Neural crest cell (in vitro differentiated cells): ENCODE measurements around the gene SBF2. TPM values are rescaled to one million over a fixed set of nuclear protein-coding genes. Genes with fewer than 3 reads are reported as not detected.

Experiments
- DNase-seq: peaks from one replicate; pipeline ENCODE4 v3.0.0; 2021; ENCODE audit warnings: low read depth, mixed read lengths, low spot score
- H3K27ac Mint-ChIP-seq: one replicate; pipeline ENCODE4 v1.8.0; 2021; ENCODE audit warnings: mild to moderate bottlenecking, mixed read lengths; ENCODE audit not compliant: unreplicated experiment
- H3K27me3 Mint-ChIP-seq: 2 replicates; pipeline ENCODE4 v1.8.0; 2021; ENCODE audit warnings: low read depth, mild to moderate bottlenecking, mixed read lengths
- H3K36me3 Mint-ChIP-seq: 2 replicates; pipeline ENCODE4 v1.8.0; 2021; ENCODE audit warnings: low read depth, mild to moderate bottlenecking, mixed read lengths
- H3K4me1 Mint-ChIP-seq: 2 replicates; pipeline ENCODE4 v1.8.0; 2021; ENCODE audit warnings: mixed read lengths
- H3K4me3 Mint-ChIP-seq: one replicate; pipeline ENCODE4 v1.8.0; 2021; ENCODE audit warnings: mild to moderate bottlenecking, mixed read lengths
- H3K9me3 Mint-ChIP-seq: 2 replicates; pipeline ENCODE4 v1.8.0; 2021; ENCODE audit warnings: mixed read lengths
- total RNA-seq: library from RNA; stranded (reverse); gene quantifications from 2 replicates; pipeline ENCODE4 v1.2.1, GENCODE V29; 2021
- TF ChIP-seq, protein P1 (sequence below): fragments of 200-600 bp; sonication (generic); conservative IDR thresholded peaks from 2 replicates; pipeline ENCODE4 v1.5.0; 2021; ENCODE audit warnings: antibody characterized with exemption, mild to moderate bottlenecking

The SBF2 gene
- total RNA-seq, 1 donor from 2014 or later: 30.2 TPM

DNA sequence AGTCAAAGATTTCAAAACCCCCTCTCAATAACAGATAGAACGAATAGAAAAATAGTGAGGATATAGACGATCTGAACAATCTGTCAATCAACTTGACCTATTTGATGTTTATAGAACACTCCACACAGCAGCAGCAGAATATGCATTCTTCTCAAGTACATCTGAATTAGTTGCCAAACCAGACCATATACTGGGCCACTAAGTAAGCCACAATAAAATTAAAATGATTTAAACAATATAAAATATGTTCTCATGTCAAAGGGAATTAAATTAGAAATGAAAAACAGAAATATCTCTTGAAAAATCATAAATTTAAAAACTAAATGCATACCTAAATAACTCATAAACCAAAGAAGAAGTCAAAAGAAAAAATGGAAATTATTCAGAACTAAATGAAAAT is 229.2 kb downstream of the SBF2 start:
- no peak overlapping the region for H3K4me3 Mint-ChIP-seq
- TF ChIP-seq, protein P1, sequence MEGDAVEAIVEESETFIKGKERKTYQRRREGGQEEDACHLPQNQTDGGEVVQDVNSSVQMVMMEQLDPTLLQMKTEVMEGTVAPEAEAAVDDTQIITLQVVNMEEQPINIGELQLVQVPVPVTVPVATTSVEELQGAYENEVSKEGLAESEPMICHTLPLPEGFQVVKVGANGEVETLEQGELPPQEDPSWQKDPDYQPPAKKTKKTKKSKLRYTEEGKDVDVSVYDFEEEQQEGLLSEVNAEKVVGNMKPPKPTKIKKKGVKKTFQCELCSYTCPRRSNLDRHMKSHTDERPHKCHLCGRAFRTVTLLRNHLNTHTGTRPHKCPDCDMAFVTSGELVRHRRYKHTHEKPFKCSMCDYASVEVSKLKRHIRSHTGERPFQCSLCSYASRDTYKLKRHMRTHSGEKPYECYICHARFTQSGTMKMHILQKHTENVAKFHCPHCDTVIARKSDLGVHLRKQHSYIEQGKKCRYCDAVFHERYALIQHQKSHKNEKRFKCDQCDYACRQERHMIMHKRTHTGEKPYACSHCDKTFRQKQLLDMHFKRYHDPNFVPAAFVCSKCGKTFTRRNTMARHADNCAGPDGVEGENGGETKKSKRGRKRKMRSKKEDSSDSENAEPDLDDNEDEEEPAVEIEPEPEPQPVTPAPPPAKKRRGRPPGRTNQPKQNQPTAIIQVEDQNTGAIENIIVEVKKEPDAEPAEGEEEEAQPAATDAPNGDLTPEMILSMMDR: no peak
- no peak for DNase-seq
- H3K4me1 Mint-ChIP-seq: no peaks in the 10 kb centered on the region
- no peaks in the 10 kb centered on the region for H3K27me3 Mint-ChIP-seq
- no peak overlapping the region for H3K27ac Mint-ChIP-seq
- H3K36me3 Mint-ChIP-seq: peaks cover 21% of the 10 kb centered on the region
- peaks cover 24% of the 10 kb centered on the region for H3K9me3 Mint-ChIP-seq

DNA sequence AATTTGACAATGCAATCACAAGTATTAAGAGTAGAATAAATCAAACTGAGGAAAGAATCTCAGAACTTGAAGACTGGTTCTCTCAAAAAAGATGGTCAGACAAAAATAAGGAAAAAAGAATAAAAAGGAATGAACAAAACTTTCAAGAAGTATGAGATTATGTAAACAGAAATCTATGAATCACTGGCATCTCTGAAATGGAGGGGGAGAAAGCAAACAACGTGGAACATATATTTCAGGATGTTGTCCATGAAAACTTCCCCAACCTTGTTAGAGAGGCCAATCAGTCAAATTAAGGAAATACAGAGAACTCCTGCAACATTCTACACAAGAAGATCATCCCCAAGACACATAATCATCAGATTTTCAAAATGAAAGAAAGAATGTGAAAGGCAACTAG is 235.7 kb downstream of the SBF2 start:
- no peak overlapping the region for H3K4me3 Mint-ChIP-seq
- peaks cover 47% of the 10 kb centered on the region for H3K9me3 Mint-ChIP-seq
- no peak for DNase-seq
- no peak overlapping the region for H3K27ac Mint-ChIP-seq
- peaks cover 51% of the 10 kb centered on the region for H3K36me3 Mint-ChIP-seq
- TF ChIP-seq, protein P1: no peak
- no peaks in the 10 kb centered on the region for H3K27me3 Mint-ChIP-seq
- H3K4me1 Mint-ChIP-seq: no peaks in the 10 kb centered on the region

DNA sequence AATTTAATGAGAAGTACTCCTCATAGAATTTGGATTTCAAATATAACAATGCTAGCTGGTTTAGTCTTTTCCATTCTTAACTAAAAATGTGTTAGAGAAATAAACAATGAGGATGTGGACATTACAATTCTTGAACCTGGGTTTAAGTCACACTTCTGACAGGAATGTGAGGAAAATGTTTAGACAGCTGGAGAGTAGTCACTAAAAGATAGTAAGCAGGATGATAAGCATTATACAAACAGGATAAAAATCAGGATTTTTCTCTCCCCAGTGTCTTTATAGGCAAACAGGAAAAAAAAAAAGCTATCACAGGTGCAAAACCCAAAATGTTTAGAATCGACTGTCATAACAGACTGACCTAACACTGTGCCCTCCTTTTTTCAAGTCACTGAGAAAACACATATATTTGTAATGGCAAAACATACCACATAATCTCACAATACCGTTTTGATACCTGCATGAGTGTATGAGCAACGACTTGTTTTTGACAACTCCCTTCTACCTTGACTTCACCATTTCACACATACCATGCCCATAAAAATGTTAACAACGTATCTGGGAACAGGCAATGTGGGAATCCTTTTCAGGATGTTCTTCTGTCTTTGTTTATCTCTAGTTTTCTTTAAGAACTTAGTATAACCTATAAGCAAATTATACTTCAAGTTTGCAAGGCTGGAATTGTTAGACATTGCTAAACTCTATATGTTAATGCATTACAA is 242.0 kb downstream of the SBF2 start:
- DNase-seq: no peak
- H3K27ac Mint-ChIP-seq: no peak overlapping the region
- H3K4me3 Mint-ChIP-seq: no peak overlapping the region
- TF ChIP-seq, protein P1: no peak
- H3K4me1 Mint-ChIP-seq: no peaks in the 10 kb centered on the region
- H3K27me3 Mint-ChIP-seq: no peaks in the 10 kb centered on the region
- peaks cover 4% of the 10 kb centered on the region for H3K36me3 Mint-ChIP-seq
- H3K9me3 Mint-ChIP-seq: peaks cover 4% of the 10 kb centered on the region

DNA sequence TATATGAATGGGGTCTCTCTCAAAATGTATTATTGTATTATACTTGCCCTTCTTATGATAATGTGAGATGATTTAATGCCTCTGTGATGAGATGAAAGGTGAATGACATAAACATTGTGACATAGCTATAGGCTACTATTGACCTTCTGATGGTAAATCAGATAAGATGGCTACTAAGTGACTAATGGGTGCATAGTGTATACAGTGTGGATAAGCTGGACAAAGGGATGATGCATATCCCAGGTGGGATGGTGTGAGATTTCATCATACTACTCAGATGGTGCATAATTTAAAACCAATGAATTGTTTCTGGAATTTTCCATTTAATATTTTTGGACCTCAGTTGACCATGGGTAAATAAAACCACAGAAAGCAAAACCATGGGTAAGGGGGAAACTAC is 243.5 kb downstream of the SBF2 start:
- no peak overlapping the region for H3K27ac Mint-ChIP-seq
- H3K27me3 Mint-ChIP-seq: no peaks in the 10 kb centered on the region
- no peaks in the 10 kb centered on the region for H3K9me3 Mint-ChIP-seq
- DNase-seq: no peak
- H3K36me3 Mint-ChIP-seq: no peaks in the 10 kb centered on the region
- no peak overlapping the region for H3K4me3 Mint-ChIP-seq
- no peaks in the 10 kb centered on the region for H3K4me1 Mint-ChIP-seq
- TF ChIP-seq, protein P1: no peak

DNA sequence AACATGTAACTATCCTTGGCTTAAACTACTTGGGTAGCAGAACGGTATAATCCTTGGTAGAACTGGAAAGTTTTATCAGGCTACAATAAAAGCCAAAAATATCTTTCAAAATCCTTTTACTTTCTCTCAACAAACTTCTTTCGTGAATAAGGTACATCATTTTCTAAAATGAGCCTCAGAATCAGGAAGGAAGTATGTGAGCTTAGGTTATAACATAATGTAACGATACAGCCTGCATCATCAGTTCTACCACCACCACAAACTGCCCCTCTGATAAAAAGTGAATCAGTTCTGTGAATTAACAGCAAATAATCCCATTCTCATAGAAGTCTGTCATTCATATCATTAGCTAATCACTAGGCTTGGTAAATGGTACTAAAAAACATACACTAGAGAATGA is 244.3 kb downstream of the SBF2 start:
- Mint-ChIP-seq H3K27ac (no peak overlapping the region), H3K27me3 (no peaks in the 10 kb centered on the region), H3K36me3 (peaks cover under 1% of the 10 kb centered on the region), H3K4me1 (no peaks in the 10 kb centered on the region), H3K4me3 (no peak overlapping the region), H3K9me3 (peaks cover under 1% of the 10 kb centered on the region)
- TF ChIP-seq, protein P1: no peak
- no peak for DNase-seq
